ENCODE data around the gene PLEK. TPM values are rescaled to one million over a fixed set of nuclear protein-coding genes. Genes with fewer than 3 reads are reported as not detected.

PLEK gene
- total and polyA plus RNA-seq, 2 donors (not counting 3 experiments of a cell fraction or from before 2014, with no cell fraction given) = 0.03 to 0.11 TPM

- no peak for FAIRE-seq
- intact Hi-C loops (cut with micrococcal nuclease) (no loop called here), dilution Hi-C loops (cut with MboI; ENCODE audit: extremely low pct_ligation_motif_present, low sequenced_read_pairs) (no loop called here)
- Histone ChIP-seq H3K4me2 (ENCODE audit: insufficient read depth, low read length) (no peak overlapping the region), H3K27me3 (ENCODE audit: control insufficient read depth in 2 of 2, insufficient read depth in 2 of 2, low read length in 2 of 2) (no peaks in the 10 kb centered on the region), H3K9ac (replicated peaks; ENCODE audit: extremely low read depth, insufficient read depth, low read length) (no peak overlapping the region), H3K79me2 (ENCODE audit: control insufficient read depth, insufficient read depth, low read length) (no peaks in the 10 kb centered on the region), H3K4me1 (ENCODE audit: control insufficient read depth, extremely low read depth, insufficient read depth, low read length) (no peaks in the 10 kb centered on the region), H3K36me3 (ENCODE audit: control insufficient read depth in 2 of 2, extremely low read depth in 1 of 2, insufficient read depth in 2 of 2, low read length in 2 of 2) (no peaks in the 10 kb centered on the region), H2AFZ (ENCODE audit: low read depth, low read length) (no peak overlapping the region), H3K9me3 (replicated peaks; ENCODE audit: control insufficient read depth, insufficient read depth, low read length) (no peaks in the 10 kb centered on the region), H3K9me1 (replicated peaks; ENCODE audit: control insufficient read depth, extremely low read depth, insufficient read depth, low read length) (no peaks in the 10 kb centered on the region), H3K27ac (ENCODE audit: insufficient read depth, low read depth, low read length) (no peak overlapping the region), H3K4me3 (replicated peaks in 1 of 3; ENCODE audit: insufficient read depth in 1 of 3, low read depth in 1 of 3, low read length in 3 of 3) (no peak overlapping the region), H4K20me1 (replicated peaks; ENCODE audit: control insufficient read depth, extremely low read depth, insufficient read depth, low read length) (no peaks in the 10 kb centered on the region)
- peak; percentile 40 for DNase-seq (ENCODE audit: low read depth, low spot score)
- TF ChIP-seq EZH2 (IDR thresholded peaks at IDR 0.05; ENCODE audit: borderline replicate concordance, low read depth, low read length, severe bottlenecking) (no peak), JUN (IDR thresholded peaks at IDR 0.05; ENCODE audit: borderline replicate concordance, insufficient read depth, insufficient read length, low read depth) (no peak), CTCF (IDR thresholded peaks at IDR 0.05; ENCODE audit: extremely low read depth in 1 of 2, insufficient read depth in 1 of 2, low read depth in 1 of 2, low read length in 2 of 2) (no peak), FOS (IDR thresholded peaks at IDR 0.05; ENCODE audit: borderline replicate concordance, insufficient read depth, low read length) (peak; percentile 20), POLR2AphosphoS5 (IDR thresholded peaks at IDR 0.05; ENCODE audit: insufficient read depth, low read depth, low read length) (no peak), POLR2A (IDR thresholded peaks at IDR 0.05; ENCODE audit: low read depth, low read length) (no peak), MYC (IDR thresholded peaks at IDR 0.05; ENCODE audit: low read depth, low read length) (no peak)
- BruUV-seq (replicated peaks) = no TSS peak
- ChIA-PET POLR2A (no interaction called here), CTCF (interaction anchor here (1.0 to 2.0 kb wide), 2 partner anchors 11 to 209 kb away, joined by 4 read pairs; partner anchors contain the start of gene CNRIP1)
Measured at GRCh38 chr2:68330691-68331090, 34.4 kb upstream of the PLEK start.
